MV-4-11 (cell line): ENCODE results near the gene EXOC2.
"Not testable (repeated sequence)": the region's sequence is repeated elsewhere in the genome, so short reads cannot be mapped to it uniquely, and the experiment has no call there.

Experiments
- DNase-seq: peaks from one replicate; lab custom pipeline; 2025; lab: John Stamatoyannopoulos, UW

EXOC2 gene

GRCh38 chr6:709471-710056 lies 16.6 kb upstream of the EXOC2 start:
- DNase-seq: no peak

GRCh38 chr6:708237-708598 lies 15.3 kb upstream of the EXOC2 start:
- DNase-seq: no peak

DNA sequence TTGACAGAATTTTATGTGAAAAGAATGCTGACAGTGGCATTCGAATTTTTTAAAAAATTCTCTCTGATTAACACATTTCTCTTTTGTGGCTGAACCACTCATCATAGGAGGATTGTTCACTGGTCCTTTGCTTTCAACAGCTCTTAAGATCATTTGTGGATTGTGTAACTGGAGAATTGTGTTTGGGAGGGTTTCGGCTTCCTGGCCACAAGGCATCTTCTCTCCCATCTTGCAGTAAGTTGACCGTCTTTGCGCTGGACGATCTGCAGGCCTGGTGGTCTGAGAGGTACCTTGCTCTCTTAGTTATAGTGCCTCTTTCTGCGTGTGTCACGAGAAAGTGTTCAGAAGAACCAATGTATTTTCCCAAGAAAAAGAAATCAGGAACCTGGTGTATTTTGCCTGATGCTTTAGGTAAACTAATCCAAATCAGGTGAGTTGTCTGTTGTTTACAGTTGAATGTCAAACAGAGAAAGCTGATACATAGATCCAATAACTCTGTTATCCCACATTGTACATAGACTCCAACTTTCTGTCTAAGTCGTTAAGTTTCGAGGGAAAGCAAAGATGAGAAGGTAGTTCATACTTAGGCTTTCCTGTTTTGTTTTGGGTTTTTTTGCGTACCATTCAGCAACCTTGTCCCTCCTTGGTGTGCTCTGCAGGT lies 14.8 kb upstream of the EXOC2 start:
- no peak for DNase-seq

- DNase-seq: no peak
These were observed 14.0 kb upstream of the EXOC2 start for GRCh38 chr6:706819-707381.

DNA sequence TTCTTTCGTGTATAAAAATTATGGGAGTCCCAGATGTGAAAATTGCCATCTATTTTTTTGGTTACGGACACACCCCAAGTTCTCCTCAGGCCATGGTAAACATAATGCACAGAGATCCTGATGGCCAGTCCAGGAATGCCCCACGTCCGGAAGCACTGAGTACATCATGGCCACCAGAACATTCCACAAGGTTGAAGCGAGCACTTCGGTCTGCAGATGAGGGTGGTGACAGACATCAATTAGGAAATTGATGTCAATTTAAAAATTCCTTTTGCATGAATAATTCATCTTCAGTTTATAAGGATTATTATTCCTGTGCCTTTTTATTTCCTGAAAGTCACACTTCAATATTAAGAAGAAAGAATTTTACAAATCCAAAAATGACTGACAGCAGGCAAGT lies 13.2 kb upstream of the EXOC2 start:
- DNase-seq: no peak

DNA sequence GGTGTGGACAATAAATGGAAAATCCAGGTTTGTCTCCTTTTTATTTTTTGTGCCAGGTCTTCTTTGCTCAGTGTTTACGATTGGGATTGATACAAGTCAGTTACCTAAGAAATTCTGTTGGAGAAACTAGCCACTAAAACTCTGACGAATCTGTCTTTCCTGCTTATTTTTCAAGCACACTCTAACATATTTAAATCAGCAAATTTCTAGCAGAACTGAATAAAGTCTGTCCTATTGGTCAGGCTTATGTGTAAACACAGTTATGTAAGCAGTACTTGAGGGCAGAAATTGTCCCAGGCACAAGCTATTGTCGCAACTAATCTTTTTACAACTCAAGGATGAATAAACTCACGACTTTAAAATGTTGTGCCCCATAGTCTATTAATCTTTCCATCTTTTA lies 12.1 kb upstream of the EXOC2 start:
- no peak for DNase-seq

DNA sequence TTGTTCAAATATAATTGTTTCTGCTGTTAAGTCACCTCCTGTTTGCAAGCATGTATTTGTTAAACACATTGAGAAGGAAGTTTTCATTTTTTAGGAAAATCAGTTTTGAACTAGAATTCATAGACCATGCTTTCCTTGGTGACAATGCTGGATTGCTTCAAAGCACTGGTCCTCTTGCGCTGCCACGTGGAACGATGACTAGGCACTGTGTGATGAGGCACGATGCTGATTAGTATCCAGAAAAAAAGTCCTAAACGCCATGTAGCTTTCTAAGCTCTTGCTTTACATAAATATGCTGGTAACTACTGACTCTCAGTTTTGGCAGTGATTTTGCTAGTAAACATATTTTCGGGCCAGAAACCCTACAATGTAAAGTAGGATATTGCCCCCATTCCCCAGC lies 11.1 kb upstream of the EXOC2 start:
- DNase-seq: no peak

DNA sequence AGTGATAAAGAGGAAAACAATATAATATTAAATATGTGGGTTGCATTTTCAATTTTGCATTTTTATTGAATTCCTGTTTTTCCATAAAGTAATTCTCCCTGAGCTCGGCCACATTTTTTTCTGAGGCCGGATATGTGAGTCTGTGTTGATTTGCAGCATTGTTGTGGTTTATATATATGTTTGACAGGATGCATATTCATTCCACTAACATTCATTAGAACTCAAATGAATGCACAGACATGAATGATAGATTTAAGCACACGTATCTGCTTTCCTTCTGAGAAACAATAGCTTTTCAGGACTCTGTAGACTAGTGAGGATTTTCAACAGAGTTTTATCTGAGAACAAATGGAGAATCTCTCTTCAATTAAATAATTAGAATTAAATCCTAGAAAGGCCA lies 10.6 kb upstream of the EXOC2 start:
- DNase-seq: no peak

DNA sequence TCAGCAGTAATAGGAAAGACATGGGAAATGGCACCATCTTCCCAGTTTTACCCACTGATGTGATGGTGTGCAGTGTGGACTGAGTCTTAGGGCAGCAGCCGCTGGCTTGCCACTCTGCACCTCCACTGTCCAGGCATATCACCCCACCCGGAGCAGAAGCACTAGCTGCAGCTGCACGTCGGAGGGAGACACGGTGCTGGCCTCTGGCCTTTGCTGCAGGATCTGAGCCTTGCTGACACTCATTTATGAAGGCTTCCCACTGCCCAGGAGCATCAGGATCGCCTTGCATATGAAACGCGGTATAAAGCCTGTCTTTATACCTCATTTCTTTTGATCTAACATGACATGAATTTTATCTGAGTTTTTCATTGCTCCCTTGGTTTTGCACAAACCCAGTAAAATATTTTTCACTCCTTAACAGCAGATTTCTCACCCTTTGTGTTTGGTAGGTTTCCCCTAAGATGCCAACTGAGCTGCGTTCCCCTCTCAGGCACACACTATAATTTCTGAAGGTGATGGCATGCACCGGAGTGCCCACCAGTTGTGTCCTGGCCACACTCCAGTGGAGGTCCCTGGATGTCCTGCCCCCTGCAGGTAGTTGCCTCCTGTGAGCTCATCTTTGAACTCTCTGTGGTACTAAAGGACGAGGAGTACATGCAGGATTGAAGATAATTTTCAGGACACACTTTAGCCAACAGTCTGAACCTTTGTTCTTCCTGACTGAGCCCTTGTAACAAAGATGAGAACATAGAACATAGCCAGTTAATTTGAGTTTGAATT lies 9.0 kb upstream of the EXOC2 start:
- no peak for DNase-seq

DNA sequence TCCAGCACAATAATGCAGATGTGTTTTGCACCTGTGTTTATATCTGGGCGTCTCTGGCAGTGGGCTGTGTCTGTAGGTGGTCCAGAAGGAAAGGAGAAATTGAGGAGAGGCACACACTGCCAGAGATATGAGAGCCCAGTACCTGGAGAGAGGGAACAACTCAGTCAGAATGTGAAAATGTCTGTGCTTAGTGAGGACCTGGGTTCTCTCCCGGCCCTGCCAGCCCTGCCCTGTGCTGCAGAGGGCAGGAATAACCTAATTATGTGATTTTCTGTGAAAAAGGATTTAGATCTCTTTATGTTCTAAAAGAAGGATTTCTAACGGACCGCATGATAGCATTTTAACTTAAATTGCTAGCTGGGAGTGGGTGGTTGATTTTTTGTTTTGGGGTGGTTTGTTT lies 8.3 kb upstream of the EXOC2 start:
- no peak for DNase-seq

DNA sequence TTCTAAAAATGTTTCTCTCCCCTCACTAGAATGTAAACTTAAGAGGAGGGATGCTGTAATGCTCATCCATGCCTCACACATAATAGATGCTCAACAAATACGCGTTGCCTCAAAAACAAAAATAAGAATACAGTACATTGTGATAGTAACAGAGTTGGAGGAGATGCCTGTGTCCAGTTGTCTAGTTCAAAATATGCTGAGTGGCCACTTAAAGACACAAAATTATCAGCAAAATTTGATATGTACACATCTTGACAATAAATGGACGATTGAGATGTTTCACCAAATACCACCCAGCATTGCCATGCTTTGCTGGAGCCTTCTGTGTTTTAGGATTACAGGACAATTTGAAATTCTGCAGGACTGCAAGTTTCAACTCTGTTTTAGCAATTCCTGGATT lies 7.6 kb upstream of the EXOC2 start:
- no peak for DNase-seq

DNA sequence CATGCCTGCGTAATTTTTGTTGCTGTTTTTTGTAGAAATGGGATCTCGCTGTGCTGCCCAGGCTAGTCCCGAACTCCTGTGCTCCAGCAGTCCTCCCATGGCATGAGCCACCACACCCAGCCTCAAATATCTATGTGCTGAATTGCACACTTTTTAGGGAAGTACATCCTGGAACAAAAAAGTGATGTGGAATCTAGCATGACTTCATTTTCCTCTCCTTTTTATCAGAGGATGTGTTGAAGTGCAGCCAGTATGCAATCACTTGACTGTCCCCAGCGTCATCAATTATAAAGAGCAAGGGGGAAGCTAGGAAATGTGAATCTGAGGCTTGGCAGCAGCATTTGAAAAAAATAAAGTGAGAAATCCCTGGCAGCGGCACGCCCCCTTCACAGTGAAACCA lies 6.4 kb upstream of the EXOC2 start:
- peak; percentile 3 for DNase-seq

DNA sequence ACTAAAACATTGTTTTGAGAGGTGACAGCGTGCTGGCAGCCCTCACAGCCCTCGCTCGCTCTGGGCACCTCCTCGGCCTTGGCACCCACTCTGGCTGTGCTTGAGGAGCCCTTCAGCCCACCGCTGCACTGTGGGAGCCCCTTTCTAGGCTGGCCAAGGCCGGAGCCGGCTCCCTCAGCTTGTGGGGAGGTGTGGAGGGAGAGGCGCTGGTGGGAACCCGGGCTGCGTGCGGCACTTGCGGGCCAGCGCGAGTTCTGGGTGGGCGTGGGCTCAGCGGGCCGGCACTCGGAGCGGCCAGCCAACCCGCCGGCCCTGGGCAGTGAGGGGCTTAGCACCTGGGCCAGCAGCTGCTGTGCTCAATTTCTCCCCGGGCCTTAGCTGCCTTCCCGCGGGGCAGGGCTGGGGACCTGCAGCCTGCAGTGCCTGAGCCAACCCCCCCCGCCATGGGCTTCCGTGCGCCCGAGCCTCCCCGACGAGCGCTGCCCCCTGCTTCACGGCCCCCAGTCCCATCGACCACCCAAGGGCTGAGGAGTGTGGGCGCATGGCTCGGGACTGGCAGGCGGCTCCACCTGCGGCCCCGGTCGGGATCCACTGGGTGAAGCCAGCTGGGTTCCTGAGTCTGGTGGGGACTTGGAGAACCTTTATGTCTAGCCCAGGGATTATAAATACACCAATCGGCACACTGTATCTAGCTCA lies 1.6 kb upstream of the EXOC2 start:
- DNase-seq: not testable (repeated sequence)

GRCh38 chr6:693723-694009 lies 727 bp upstream of the EXOC2 start:
- no peak for DNase-seq

DNA sequence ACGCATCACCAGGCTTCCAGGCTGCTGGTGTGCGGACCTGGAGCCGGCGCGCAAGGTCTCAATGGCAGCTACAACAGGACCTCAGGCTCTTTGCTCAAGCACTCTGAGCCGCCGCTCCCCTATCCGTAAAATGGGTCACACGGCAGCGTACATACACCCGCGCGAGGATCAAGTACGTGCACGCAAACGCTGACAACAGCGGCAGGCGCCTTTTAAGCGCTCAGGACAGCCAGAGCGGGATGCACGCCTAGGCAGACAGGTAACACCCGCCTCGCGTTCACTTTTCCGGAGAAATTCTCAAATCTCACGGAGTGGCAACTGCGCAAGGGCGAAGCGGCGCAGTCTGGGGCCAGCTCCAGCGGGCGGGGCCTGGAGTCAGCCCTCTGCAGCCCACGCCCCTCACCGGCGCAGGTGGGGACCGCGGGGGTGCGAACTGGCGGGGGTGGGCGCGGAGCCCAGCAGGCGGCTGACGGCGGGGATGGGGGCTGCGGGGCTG lies 535 bp downstream of the EXOC2 start:
- DNase-seq: peak; percentile 26

GRCh38 chr6:689223-689622 lies 3.7 kb downstream of the EXOC2 start:
- DNase-seq: no peak

- DNase-seq: no peak
These were observed 6.4 kb downstream of the EXOC2 start for GRCh38 chr6:686497-686896.

DNA sequence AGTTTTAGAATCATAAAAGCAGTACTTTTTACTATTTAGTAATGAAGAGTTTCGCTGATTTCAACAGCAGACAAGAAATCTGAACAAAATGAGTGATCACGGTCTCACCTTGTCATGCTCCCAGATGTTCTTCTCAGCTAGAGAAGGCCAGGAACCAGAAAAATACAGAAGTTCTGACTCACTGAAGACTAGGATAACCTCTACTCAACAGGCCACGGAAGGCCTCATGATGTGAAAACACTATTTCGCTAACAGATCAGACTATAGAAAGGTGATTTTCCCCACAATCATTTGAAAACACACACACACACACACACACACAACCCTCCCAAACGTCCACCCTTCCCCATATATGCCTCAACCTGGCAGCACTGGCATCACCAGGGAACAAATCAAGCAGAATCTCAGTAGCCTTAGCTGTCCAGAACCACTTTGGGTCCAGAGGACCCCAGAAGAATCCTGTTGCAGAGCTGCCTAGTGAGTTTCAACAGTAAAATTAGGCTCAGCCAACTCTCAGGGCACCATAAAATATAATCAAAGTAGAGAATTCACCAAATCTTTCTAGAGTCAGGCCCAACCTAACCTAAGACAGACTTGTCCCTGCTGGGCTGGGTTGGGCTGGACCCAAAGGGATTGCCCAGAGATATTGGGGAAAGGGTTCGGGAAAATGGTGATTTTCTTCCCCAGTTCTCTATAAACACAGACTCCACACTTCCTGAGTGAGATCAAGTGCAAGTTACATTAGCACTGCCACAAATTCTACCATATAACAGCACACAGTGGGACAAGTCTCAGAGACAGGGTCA lies 7.9 kb downstream of the EXOC2 start:
- peak; percentile 42 for DNase-seq

GRCh38 chr6:683742-684440 lies 9.0 kb downstream of the EXOC2 start:
- DNase-seq: peak; percentile 88

GRCh38 chr6:680666-681340 lies 12.1 kb downstream of the EXOC2 start:
- no peak for DNase-seq

GRCh38 chr6:680251-680650 lies 12.7 kb downstream of the EXOC2 start:
- no peak for DNase-seq
